Measurements from ENCODE around the gene SGO1.

SGO1 gene

DNA sequence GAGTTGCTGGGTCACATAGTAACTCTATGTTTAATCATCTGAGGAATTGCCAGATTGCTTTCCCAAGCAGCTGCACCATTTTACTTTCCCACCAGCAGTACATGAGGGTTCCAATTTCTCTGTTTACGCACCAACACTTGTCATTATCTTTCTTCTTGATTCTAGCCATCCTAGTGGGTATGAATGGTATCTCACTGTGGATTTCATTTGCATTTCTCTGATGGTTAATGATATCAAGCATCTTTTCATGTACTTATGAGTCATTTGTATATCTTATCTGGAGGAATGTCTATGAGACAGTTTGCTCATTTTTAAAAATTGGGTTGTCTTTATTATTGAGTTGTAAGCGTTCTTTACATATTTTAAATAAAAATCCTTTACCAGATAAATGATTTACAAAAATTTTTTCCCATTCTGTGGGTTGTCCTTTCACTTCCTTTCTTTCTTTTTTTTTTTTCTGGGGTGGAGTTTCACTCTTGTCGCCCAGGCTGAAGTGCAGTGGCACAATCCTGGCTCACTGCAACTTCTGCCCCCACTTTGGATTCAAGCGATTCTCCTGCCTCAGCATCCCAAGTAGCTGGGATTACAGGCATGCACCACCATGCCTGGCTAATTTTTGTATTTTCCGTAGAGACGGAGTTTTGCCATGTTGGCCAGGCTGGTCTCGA lies 8.9 kb upstream of the SGO1 start:
- no peak for TF ChIP-seq SIN3A (IDR thresholded peaks at IDR 0.05; ENCODE audit: borderline replicate concordance, insufficient read depth, low read length)
- no peak for TF ChIP-seq POLR2AphosphoS5 (IDR thresholded peaks at IDR 0.05; ENCODE audit: low read depth, low read length)
- no peak for TF ChIP-seq TAF1 (IDR thresholded peaks at IDR 0.05; ENCODE audit: borderline replicate concordance, insufficient read depth, low read length)
- TF ChIP-seq, protein P1, sequence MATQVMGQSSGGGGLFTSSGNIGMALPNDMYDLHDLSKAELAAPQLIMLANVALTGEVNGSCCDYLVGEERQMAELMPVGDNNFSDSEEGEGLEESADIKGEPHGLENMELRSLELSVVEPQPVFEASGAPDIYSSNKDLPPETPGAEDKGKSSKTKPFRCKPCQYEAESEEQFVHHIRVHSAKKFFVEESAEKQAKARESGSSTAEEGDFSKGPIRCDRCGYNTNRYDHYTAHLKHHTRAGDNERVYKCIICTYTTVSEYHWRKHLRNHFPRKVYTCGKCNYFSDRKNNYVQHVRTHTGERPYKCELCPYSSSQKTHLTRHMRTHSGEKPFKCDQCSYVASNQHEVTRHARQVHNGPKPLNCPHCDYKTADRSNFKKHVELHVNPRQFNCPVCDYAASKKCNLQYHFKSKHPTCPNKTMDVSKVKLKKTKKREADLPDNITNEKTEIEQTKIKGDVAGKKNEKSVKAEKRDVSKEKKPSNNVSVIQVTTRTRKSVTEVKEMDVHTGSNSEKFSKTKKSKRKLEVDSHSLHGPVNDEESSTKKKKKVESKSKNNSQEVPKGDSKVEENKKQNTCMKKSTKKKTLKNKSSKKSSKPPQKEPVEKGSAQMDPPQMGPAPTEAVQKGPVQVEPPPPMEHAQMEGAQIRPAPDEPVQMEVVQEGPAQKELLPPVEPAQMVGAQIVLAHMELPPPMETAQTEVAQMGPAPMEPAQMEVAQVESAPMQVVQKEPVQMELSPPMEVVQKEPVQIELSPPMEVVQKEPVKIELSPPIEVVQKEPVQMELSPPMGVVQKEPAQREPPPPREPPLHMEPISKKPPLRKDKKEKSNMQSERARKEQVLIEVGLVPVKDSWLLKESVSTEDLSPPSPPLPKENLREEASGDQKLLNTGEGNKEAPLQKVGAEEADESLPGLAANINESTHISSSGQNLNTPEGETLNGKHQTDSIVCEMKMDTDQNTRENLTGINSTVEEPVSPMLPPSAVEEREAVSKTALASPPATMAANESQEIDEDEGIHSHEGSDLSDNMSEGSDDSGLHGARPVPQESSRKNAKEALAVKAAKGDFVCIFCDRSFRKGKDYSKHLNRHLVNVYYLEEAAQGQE (IDR thresholded peaks at IDR 0.05; ENCODE audit: insufficient read depth in 1 of 2, low read depth in 2 of 2, low read length in 2 of 2): no peak
- TF ChIP-seq FOXP2 (optimal IDR thresholded peaks at IDR 0.05; ENCODE audit: borderline replicate concordance, extremely low read depth, extremely low read length, insufficient read depth): no peak

- no peak for TF ChIP-seq TAF1 (IDR thresholded peaks at IDR 0.05; ENCODE audit: borderline replicate concordance, insufficient read depth, low read length)
- TF ChIP-seq, protein P1 (IDR thresholded peaks at IDR 0.05; ENCODE audit: insufficient read depth in 1 of 2, low read depth in 2 of 2, low read length in 2 of 2): no peak
- TF ChIP-seq POLR2AphosphoS5 (IDR thresholded peaks at IDR 0.05; ENCODE audit: low read depth, low read length): no peak
- no peak for TF ChIP-seq SIN3A (IDR thresholded peaks at IDR 0.05; ENCODE audit: borderline replicate concordance, insufficient read depth, low read length)
- TF ChIP-seq FOXP2 (optimal IDR thresholded peaks at IDR 0.05; ENCODE audit: borderline replicate concordance, extremely low read depth, extremely low read length, insufficient read depth): no peak
Measured at GRCh38 chr3:20190991-20191390, 5.0 kb upstream of the SGO1 start.

GRCh38 chr3:20186600-20187004 lies 596 bp upstream of the SGO1 start:
- TF ChIP-seq POLR2AphosphoS5 (IDR thresholded peaks at IDR 0.05; ENCODE audit: low read depth, low read length): no peak
- no peak for TF ChIP-seq SIN3A (IDR thresholded peaks at IDR 0.05; ENCODE audit: borderline replicate concordance, insufficient read depth, low read length)
- no peak for TF ChIP-seq TAF1 (IDR thresholded peaks at IDR 0.05; ENCODE audit: borderline replicate concordance, insufficient read depth, low read length)
- TF ChIP-seq, protein P1 (IDR thresholded peaks at IDR 0.05; ENCODE audit: insufficient read depth in 1 of 2, low read depth in 2 of 2, low read length in 2 of 2): no peak
- TF ChIP-seq FOXP2 (optimal IDR thresholded peaks at IDR 0.05; ENCODE audit: borderline replicate concordance, extremely low read depth, extremely low read length, insufficient read depth): no peak

DNA sequence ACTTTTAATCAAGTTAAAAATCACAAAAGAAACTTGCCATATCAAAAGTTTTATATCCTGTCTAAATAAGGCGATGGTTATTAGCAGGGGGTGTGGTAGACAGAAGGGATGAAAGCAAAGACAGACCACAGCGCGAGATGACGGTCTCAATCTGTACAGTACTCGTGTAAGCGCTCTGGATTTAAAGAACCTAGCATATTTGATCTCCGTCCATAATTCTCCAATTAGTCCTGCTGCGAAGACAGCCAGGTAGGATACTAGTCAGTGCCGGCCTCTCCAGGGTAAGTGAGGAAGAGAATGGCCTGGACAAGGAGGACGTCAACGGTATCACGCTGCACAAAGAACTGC lies 701 bp downstream of the SGO1 start:
- TF ChIP-seq SIN3A (IDR thresholded peaks at IDR 0.05; ENCODE audit: borderline replicate concordance, insufficient read depth, low read length): no peak
- TF ChIP-seq TAF1 (IDR thresholded peaks at IDR 0.05; ENCODE audit: borderline replicate concordance, insufficient read depth, low read length): no peak

GRCh38 chr3:20182206-20182605 lies 3.8 kb downstream of the SGO1 start:
- TF ChIP-seq POLR2AphosphoS5 (IDR thresholded peaks at IDR 0.05; ENCODE audit: low read depth, low read length) (no peak), TAF1 (IDR thresholded peaks at IDR 0.05; ENCODE audit: borderline replicate concordance, insufficient read depth, low read length) (no peak), FOXP2 (optimal IDR thresholded peaks at IDR 0.05; ENCODE audit: borderline replicate concordance, extremely low read depth, extremely low read length, insufficient read depth) (no peak), SIN3A (IDR thresholded peaks at IDR 0.05; ENCODE audit: borderline replicate concordance, insufficient read depth, low read length) (no peak)
- TF ChIP-seq, protein P1 (IDR thresholded peaks at IDR 0.05; ENCODE audit: insufficient read depth in 1 of 2, low read depth in 2 of 2, low read length in 2 of 2): no peak

Data from PFSK-1 (cell line).